GM18511 (cell line): ENCODE results near the gene BRPF1.
A peak's percentile ranks its signal among the peaks of the same experiment; 100 is the strongest.
"Not testable (repeated sequence)": the region's sequence is repeated elsewhere in the genome, so short reads cannot be mapped to it uniquely, and the experiment has no call there.

ENCODE experiments used
- ATAC-seq: cut with Tn5 transposase; IDR thresholded peaks from one replicate; pipeline ENCODE4 v1.9.1; 2021; ENCODE audit warnings: mild to moderate bottlenecking, moderate library complexity; ENCODE audit not compliant: unreplicated experiment

The BRPF1 gene

DNA sequence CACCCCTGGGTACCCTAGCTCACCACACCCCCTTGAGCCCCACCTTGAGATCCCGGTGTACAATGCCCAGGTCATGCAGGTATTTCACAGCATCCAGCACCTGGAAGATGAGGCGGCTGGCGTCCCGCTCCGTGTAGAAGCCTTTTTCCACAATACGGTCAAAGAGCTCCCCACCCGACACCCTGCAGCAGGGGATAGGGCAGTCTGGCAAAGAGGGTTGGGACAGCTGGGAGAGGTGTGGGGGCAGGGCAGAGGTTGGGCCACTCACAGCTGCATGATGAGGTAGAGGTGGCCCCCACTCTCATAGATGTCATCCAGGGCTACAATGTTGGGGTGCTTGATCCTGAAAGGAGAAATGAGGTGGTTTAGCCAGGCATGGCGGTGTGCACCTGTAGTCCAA, 31.3 kb downstream of the BRPF1 start:
- ATAC-seq = no peak

DNA sequence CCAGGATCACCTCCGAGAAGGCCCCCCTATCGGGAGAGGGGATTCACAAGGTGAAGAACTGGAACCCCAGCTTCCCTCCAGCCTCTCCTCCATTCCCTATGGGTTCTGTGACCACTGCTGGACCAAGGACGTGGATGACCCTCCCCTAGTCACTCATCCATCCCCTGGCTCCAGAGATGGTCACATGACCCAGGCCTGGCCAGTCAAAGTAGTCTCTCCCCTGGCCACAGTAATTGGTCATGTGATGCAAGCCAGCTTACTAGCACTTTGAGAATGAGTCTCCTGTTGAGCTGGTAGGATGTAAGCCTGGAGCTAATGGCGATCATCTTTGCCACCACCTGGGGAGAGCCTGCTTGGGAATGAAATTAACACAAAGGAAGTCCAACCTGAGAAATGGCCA, 34.3 kb downstream of the BRPF1 start:
- no peak for ATAC-seq

DNA sequence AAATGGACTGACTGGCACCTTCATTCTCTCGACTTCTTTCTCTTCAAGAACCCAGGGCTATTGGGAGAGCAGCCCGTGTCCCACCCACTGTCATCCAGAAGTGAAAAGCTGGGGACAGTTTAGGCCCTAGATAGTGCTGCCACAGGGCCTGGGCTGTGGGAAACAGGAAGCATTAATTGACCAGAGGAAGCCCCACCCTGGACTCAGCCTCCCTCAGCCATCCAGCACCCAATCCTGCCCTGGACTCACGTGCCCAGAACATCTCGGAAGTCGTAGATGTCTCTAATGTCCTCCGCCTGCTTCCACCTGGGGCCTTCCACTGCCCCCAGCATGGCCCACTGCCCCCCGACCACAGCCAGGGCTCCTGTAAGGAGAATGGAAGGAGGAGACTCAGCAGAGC, 35.9 kb downstream of the BRPF1 start:
- no peak for ATAC-seq

DNA sequence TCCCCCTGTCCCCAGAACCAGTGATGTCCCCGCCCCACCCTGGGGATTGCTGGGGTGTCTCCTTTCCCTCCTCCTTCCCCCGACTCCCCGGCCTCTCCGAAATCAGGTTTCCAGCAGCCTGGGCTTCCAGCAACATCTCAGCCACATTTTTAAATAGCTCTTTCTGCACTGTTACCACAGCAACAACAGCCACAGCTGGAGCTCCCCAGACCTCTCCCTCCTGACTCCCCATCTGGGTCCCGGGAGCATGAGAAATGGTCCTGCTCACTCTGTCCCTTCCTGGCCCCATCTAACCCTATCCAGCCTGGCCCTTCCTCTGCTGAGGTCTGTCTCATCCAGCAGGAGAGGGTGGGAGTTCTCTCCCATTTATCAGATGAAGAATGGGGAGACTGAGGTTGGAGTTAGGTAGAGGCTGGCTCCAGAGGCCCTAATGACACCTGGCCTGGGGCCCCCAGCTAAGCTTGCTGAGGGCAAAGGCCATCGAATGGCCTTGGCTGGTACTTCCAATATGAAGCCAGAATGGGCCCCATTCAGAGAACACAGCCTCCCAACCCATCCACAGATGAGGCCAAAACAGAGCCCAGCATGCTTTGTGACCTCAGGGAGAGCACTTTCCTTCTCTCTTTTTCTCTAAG, 36.7 kb downstream of the BRPF1 start:
- no peak for ATAC-seq

DNA sequence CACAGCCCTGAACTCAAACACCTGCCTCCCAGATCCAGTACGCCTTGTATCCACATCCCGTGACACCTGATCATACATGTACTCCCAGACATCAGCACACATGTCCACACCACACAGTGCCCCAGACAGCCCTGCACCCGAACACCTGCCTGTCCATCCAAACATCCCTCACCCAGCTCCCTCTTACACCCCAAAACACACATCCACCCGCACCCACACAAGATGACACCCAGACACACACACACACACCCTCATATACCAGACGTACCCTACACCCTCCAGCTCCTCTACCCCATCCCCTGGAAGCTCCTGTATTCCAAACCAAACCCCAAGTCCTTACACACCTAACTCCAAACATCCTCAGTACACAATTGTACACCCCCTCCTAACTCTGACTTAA, 37.5 kb downstream of the BRPF1 start:
- no peak for ATAC-seq

DNA sequence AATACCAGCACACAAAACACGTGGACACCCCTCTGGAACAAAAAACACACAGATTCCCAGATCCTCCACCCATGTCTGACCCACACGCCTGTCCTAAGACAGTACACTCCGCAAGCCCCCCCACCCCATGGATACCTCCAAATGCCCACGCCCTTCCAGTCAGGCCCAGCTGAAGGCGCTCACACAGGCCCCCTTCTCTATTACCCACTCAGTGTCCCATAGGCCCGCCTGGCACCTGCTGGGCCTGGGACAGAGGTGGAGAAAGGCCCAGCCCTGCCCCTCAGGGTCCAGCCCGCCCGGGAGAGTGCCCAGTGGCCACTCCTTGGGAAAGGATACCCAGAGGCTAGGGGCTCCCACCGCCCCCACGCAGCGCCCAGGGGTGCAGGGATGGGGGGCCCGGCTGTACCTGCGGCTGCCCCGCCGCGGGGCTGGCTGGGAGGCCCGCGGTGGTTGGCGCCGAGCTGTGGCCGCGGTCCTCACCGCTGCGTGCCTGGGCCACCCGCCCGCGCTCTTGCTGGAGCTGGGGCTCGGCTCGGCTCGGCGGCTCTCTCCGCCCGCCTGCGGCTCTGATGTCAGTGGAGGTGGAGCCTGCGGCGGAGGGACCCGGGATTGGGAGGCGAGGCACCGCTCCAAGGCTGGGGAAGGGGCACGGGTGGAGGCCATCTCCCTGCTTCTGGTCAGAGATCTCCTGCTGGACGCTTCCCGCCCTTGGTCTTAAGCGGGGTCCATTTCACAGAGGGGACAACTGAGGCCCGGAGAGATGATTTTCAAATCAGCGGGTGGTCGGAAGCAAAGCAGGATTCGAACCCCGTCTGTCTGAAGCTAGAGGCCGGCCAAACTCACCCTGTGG, 38.1 kb downstream of the BRPF1 start, which contains the start of gene CAMK1:
Gene CAMK1 (minus strand): TSS at position 522 of the 850 bp plus-strand sequence. CDS start 2,198 bp downstream, outside the sequence.
- ATAC-seq = peak; percentile 63

DNA sequence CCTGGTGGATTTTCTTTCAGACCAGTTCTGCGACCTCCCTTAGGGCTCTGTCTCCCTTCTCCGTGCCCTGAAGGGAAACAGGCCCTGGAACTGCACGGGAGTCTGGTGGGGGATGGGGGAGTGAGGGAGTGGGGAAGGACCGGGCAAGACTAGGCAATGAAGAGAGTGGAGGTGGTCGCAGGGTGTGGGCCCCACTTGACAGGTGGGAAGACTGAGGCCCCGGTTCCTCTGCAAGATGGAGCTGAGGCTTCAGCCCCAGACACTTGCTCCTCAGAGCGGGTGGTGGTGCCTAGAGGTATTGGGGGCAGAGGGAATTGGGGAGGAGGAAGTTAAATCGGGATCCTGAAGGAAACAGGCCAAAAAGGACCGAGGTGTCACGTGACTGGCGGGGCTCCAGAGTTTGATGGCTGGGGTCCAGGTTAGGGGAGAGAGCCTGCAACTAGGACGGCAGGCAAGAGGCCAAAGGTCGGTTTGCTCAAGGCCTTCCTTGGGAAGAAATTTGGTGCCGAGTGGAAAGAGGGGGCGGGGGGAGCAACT, 38.8 kb downstream of the BRPF1 start:
- no peak for ATAC-seq

DNA sequence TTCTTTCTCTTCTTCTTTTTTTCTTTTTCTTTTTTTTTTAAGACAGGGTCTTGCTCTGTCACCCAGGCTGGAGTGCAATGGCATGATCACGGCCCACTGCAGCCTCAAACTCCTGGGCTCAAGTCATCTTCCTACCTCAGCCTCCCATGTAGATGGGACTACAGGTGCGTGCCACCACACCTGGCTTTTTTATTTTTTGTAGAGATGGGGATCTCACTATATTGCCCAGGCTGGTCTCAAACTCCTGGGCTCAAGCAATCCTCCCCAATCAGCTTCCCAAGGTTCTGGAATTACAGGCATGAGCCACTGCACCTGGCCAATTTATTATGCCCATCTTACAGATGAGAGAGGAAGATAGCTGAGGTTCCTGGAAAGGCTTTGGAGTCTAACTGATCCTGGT, 39.5 kb downstream of the BRPF1 start:
- ATAC-seq = not testable (repeated sequence)

DNA sequence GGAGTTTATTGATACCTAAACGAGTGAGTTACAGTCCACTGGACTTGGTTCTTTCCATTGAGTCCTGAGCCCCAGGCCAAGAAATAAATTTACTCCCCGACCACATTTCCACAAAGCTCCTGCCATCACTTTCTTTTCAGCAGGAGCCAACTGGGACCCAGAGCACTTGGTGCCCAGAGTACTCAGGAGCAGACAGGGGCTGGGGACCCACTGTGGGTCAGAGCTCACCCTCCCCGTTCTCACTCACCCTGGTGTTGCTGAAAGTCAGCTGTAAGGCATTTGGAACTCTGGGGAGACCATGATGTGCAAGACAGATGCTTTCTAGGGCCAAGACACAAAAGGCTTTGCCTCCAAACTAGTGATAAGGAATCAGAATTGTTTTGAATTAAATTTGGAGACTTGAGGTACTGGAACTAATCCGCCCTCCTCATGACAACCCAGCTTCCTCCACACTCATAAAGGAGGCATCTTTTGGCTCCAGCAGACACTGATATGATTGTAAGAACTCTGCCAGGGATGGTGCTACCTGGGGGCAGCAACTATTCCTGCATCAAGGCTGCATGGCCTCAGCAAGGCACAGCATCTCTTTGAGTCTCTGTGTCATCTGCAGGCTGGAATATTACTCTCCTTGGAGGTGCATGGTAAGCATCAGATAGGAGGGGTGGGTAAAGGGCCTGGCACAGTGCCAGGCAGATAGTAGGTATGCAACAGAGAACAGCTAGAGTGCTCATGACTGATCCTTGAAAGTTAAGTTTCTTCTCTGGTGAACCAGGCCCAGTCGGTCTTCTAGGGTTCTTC, 45.6 kb downstream of the BRPF1 start:
- ATAC-seq = no peak

DNA sequence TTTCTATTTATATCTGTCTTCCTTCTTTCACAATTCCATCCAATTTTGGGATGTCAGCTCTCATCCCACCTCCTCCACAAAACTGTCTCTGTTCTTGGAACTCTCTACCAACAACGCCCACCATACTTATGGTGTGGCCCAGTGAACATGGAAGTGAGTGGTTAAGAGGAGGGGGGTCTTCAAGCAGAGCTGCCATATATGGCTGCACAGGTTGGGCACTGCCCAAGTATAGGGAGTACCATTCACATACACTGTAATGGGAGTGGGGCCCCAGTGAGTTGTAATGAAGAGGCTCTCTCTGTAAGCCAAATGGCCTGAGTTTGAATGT, 46.1 kb downstream of the BRPF1 start:
- ATAC-seq = no peak

DNA sequence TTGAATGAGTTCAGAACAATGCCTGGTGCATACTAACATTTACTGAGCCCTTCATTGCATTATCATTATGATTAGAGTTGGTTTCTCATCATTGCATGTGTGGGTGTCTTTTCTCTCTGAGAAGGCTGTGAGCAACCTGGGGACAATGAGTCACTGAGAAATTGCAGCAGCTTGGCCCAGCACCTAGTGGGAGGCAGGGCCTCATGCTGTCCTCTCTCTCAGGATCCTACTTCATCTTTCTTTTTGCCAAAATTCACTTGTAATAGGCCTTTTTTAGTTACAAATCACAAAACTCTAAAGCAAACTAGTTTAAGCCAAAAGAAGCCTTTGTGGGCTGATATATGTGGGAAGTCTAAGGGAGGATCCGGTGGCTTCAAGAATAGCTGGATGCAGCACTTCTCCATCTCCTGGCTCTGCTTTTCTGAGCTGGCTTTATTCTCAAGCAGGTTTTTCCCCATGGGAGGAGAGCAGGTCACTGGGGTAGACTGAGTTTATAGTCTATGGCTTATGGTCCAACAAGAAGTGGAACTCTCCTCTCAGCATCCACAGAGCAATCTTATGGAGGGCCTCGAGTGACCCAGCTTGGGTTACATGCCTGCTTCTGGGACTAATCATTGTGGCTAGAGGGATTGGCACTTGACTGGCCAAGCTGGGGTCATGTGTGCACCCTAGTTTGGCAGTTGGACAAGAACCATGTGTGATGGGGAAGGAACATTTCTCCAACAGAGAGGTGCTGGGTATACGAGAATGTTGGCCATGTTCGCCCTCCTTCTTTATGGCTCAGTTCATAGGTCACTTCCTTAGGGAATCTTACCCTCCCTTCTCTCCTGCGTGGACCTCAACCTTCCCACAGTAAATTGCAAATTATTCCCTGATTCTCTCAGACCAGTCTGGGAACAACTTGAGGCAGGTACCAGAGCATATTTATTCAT, 46.9 kb downstream of the BRPF1 start:
- no peak for ATAC-seq

DNA sequence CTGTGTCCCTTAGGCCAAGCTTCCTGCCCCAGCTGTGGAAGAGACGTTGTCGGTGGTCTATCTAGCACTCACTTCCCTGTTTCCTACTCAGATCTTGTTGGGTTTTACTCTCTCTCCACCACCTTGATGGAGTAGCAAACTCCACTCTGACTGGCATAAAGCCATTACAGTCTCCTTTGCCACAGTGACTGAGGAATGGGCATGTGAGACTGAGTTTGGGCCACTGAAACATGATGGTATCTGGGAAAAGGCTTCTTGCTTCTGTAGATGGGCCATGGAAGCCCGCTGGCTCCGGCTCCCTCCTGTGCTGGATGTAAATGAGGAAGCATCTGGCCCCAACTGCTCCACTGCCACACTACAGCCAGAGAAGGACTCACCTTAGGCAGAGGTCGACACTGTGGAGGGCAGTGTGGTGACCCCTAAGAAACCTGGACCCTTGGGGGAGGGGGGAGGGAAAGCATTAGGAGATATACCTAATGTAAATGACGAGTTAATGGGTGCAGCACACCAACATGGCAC, 47.6 kb downstream of the BRPF1 start:
- no peak for ATAC-seq

DNA sequence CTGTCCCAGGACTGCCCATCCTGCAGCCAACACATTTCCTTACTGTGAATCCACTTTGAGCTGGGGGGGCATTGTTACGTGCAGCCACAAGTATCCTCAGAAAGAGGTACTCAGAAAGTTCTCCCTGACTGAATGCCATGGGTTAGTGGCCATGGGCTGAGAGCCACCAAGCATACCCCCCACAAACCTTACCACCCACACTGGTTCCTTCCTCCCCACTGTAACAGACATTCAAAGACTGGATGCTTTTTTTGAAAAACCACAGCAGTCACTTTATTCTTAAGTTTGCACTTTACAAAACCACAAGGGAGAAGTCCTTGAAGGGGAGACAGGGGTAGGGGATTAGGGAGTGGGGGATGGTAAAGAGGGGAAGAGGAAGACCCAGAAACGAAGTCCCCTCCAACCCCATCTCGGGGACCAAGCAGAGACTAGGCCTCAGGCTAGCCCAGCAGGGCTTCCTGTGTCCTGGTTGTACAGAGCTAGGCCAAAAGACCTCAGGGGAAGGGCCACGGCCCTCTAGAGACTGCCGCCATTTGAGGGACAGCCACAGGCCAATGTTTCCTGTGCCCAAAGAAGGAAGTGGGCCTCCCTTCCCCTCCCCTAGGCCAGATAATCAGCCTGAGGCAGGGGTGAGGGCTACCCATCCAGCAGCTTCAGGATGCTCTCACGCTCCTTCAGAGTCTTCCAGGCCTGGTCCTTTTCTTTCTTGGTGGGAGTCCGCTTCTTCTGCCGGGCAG, 48.4 kb downstream of the BRPF1 start:
- ATAC-seq = peak; percentile 71

DNA sequence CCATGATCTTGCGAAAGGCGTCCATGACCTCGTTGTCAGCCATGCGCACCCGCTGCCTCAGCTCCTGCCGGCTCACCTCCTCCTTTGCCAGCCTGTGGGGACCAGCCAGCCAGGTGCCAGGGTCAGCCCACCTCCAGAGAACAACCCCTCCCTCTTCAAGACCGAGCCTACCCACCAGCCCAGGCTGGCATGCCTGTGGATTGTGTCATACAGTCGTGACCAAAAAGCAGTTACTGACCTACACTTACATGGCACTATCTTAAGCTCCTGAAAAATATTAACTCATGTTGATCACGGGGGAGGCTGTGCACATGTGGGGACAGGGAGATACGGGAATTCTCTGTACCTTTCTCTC, 48.9 kb downstream of the BRPF1 start:
- ATAC-seq = no peak

DNA sequence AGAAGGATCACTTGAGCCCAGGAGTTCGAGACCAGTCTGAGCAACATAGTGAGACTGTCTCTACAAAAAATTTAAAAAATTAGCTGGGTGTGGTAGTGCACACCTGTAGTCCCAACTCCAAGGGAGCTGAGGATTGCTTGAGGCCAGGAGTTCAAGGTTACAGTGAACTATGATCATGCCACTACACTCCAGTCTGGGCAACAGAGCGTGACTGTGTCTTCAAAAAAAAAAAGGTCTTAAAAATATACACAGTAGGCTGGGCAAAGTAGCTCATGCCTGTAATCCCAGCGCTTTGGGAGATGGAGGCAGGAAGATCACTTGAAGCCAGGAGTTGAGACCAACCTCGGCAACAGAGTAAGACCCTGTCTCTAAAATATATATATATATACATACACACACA, 49.4 kb downstream of the BRPF1 start:
- ATAC-seq = no peak

DNA sequence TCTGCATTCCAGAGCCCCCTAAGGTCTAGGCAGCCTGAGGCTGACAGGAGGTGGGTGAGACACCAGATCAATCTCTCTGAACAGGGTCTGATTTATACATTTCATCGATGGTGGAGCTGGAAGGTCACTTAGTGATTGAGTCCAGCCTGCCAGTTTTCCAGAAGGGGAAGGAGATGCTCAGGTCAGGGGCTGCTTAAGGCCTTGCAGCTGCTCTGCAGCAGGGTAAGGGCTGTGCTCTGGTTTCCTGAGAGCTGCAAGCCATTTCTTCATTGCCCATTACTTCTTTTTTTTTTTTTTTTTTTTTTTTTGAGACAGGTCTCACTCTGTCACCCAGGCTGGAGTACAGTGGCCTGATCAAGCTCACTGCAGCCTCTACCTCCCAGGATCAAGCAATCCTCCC, 50.0 kb downstream of the BRPF1 start:
- no peak for ATAC-seq

DNA sequence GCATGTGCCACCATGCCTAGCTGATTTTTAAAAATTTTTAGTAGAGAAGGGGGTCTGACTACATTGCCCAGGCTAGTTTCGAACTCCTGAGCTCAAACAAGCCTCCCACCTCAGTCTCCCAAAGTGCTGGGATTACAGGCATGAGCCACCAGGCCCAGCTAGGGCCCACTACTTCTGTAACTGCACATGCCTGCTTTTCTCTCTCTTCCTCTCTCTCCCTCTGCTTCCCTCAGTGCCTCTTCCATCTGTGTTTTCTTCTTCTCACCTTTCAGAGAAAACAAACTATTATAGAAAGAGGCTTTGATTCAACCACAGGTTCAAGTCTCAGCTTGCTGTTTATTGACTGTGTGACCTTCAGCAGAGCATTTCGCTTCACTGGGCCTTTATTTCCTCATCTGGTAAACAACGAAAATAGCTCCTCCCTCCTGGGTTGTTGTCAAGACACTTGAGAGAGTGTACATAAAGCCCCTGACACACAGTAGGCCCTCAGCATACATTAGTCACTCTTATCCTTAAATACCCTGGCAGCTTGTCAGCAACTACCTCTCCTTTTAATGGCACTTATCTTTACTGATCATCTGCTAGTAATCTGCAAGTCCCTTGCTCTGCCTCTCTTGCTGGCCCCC, 50.6 kb downstream of the BRPF1 start:
- ATAC-seq = no peak

DNA sequence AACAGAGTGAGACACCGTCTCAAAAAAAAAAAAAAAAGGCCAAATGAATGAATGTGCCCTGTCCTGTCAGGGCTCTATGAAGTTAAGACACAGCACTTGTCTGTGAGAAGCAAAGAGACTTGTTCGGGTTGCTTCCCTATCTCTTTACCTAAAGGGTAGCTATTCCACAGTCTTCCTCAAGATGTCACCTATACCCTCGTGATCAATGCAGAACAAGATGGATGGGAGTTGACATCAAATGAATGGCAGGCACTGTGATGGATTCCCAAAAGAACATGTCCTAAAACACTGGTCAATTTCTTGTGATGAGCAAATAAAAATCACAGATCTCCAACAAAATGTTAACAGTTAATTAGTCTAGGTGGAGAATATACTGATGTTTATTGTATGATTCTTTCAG, 51.2 kb downstream of the BRPF1 start:
- no peak for ATAC-seq

DNA sequence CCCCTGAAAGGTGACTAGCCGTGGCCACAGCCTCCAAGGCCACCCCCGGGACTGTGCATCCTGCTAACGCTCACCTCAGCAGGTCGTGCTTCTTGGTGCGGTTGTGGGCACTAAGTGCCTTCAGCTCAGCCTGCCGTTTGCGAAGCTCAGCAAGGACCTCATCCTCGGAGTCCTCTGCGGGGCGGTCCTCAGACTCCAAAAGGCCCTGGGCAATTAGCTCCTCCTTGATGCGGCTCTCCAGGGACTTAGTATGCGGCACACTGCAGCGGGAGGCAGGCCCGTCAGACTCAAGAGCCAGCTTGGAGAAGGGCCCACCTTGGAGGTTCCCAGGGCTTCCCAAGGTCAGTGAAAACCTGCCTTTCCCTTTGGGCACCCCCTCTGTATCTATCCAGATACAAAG, 52.4 kb downstream of the BRPF1 start:
- no peak for ATAC-seq
